OCI-LY1 (cell line): Measurements from ENCODE around the gene ARMH2.

Experiments
- CTCF ChIP-seq: fragments of 200-600 bp; sonication (generic), shearing (Covaris generic); IDR thresholded peaks from 2 replicates; pipeline ENCODE4 v1.5.1; 2017; ENCODE audit warnings: mild to moderate bottlenecking, antibody characterized with exemption, low read length, moderate library complexity, mixed read lengths
- EZH2 ChIP-seq: fragments of 200-600 bp; sonication (generic), shearing (Covaris generic); IDR thresholded peaks from 2 replicates; pipeline ENCODE4 v1.8.0; 2017; ENCODE audit warnings: borderline replicate concordance, mixed run types, mild to moderate bottlenecking, antibody characterized with exemption, low read length, moderate library complexity, mixed read lengths

- TF ChIP-seq CTCF = no peak
- TF ChIP-seq EZH2 = no peak
Observed at GRCh38 chr6:24757611-24758010, 41.1 kb downstream of the ARMH2 start.
